ENCODE data around the gene C22orf42.
"Not testable (repeated sequence)": the region's sequence is repeated elsewhere in the genome, so short reads cannot be mapped to it uniquely, and the experiment has no call there.

C22orf42 gene

GRCh38 chr22:32185821-32186220 lies 26.7 kb upstream of the C22orf42 start:
- DNase-seq (ENCODE audit: low read depth in 4 of 4, low spot score in 1 of 4) = no peak

DNA sequence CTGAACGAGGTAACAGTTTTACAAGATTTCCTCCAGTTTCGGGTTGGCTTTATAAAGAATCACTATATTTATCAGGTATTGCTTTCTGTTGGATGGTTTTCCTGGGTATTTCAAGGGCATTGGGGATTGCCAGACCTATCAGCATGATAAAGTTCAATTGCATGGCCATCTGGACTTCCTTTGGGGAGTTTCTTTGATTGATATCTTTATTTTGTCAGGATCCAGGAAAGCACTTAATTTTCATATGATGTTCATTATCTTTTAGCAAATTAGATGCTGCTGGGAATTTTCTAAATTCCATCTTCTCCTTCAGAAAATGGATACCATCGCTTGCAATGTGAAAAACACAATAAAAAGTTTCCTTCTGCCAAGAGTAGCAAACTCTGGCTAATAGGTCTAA lies 24.5 kb upstream of the C22orf42 start:
- no peak for DNase-seq (ENCODE audit: low read depth in 4 of 4, low spot score in 1 of 4)

DNA sequence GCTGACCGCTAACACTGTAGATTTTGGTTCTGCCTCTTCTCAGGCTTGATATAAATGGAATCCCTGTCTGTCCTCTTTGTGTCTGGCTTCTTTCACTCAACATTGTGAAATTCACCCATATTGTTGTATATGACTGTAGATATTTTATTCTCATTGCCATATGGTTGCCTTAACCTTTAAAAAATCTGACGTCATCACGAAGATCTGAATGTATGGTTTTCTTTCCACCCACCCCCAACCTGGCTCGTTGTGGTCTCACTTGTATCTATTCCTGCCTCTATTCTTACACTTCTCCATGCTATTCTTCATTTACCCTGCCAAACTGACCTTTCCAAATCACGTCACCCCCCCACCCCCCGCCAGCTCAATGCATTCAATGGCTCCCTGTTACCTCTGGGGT lies 21.9 kb upstream of the C22orf42 start:
- DNase-seq (ENCODE audit: low read depth in 4 of 4, low spot score in 1 of 4) = no peak

DNA sequence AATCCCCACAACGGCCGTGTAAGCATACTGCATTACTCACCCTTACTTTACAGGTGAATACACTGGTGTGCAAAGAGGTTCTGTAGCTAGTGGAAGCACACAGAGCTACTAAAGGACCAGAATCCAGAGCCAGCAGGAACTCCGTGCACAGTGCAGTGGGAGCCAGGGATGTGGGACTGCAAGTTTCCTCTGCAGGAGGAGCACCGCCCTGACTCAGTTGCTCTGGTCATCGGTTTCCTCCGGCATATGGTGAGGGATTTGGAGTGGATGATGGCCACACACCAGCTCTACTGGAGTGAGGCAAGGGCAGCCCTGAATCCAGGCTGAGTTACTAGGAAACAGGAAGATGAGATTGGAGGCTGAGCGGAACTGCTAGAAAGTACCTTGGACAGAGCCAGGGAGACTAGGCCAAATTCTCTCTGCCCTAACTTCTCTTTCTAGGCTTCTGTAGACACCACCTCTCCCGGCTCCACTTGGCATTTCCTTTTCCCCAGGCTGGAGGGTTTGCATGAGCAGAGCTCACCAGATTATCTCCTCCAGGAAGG lies 18.2 kb upstream of the C22orf42 start:
- no peak for DNase-seq (ENCODE audit: low read depth in 4 of 4, low spot score in 1 of 4)

DNA sequence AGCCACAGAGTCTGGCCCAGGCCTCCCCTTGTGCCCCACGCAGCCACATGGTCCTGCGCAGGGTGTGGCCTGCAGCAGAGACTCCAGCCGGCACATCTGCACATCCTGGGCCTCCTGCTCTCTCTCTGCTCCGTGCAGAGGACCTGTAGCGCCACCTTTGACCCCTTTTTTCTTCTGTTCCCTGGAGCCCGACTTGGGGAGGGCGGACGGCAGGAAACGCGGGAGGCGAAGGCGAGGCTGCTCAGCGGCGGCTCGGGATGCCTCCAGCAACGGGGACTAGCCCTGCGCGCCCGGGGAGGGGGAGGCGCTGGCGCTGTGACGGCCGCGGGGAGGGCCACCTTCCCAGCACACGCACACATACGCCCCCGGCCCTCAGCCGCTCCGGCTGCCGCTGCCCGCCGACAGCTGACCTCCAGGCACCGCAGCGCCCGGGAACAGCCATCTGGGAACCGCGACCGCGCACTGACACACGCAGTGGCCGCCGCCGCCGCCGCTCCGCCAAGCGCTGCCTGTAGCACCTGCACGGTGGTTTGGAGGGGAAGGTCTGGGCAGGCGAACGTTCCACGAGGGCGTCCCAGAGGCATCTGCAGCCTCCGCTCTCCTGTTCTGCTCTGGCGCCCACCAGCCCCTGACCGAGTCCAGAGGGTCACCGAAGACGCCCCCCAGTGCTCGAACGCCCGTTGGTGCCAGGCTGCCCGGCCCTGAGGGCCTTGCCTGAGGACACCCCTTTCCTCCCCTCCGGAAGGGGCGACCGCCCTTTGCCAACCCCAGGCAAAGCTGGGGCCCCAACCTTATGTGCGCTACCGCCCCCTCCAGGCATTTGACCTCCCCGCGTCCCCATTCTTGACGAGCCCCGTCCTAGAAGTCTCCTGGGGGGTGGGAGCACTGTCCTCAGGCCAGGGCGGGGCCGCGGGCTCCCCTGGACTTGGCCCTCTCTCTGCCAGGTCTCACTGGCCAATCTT lies 16.9 kb upstream of the C22orf42 start:
- DNase-seq (ENCODE audit: low read depth in 4 of 4, low spot score in 1 of 4) = no peak

GRCh38 chr22:32175115-32175514 lies 16.0 kb upstream of the C22orf42 start:
- no peak for DNase-seq (ENCODE audit: low read depth in 4 of 4, low spot score in 1 of 4)

DNA sequence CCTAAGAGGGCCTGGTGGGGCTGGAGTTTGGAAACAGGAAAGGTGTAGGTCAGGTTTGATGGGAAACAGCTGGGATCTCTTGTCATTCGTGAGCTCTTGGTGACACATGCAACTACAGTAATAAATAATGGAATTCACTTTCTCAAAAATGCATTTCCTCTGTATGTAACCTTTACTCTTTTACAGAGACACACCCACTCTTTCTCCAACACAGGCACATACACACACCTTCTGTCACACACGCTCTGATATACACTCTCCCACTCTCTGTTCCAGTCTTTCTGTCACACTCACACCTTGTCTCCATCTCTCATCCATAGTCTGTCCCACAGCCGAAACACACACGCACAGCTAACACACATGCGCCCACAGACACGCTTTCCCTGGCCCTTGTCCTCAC lies 6.6 kb upstream of the C22orf42 start:
- no peak for DNase-seq (ENCODE audit: low read depth in 4 of 4, low spot score in 1 of 4)

GRCh38 chr22:32164075-32164860 lies 5.2 kb upstream of the C22orf42 start:
- DNase-seq (ENCODE audit: low read depth in 4 of 4, low spot score in 1 of 4) = no peak

DNA sequence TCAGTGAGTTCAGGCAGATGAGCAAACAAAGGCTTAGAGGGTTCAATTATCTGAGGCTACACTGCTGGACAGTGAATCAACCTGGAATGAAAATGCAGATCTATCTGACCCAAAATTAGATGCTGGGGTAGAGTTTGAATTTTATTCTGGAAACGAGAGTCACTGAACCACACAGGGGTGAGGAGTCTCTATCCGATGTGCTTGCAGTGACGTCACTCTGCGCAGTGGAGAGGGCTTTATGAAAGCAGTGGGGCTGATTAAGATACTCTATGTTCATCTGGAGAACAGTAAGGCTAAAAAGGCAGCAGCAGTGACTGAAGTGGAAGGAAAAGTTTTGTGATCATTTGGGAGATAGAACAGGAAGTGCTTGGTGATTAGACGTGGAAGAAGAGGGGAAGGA lies 1.3 kb upstream of the C22orf42 start:
- not testable (repeated sequence) for DNase-seq (ENCODE audit: low read depth in 4 of 4, low spot score in 1 of 4)

DNA sequence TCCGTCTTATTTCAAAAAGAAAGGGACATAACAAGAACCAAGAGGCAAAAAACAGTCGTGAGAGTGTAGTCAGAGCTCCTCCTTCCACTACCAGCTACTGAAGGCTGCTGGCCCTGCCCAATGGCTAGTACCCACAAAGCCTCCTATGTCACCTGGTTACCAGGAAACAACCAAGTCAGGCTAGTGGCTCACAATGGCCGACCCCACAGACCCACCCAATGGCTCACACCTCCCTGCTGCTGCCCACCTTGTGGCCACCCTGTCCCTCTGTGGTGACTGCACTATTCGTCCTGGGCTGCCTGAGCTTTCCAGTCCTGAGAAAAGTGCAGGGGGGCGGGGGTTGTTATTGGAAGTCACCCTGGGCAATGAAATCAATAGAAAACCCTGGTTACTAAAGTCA lies 1.5 kb downstream of the C22orf42 start:
- not testable (repeated sequence) for DNase-seq (ENCODE audit: low read depth in 4 of 4, low spot score in 1 of 4)

DNA sequence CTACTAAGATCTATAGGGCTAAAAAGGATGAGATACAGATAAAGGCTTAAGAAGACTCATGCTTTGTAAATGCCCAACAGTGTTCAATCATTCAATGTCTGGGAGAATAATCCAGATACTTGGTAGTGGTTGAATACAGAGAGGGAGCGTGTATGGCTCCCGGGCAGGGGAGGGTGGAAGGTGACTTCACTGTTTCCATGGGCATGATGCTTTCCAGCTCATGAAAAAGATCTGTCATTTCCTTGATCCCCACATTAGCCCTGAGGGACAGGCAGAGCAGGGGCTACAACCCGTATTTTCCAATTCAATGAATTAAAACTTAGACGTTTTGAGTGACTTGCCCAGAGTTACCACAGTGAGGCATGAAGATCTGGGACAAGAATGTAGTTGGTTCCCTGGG lies 4.4 kb downstream of the C22orf42 start:
- not testable (repeated sequence) for DNase-seq (ENCODE audit: low read depth in 4 of 4, low spot score in 1 of 4)

DNA sequence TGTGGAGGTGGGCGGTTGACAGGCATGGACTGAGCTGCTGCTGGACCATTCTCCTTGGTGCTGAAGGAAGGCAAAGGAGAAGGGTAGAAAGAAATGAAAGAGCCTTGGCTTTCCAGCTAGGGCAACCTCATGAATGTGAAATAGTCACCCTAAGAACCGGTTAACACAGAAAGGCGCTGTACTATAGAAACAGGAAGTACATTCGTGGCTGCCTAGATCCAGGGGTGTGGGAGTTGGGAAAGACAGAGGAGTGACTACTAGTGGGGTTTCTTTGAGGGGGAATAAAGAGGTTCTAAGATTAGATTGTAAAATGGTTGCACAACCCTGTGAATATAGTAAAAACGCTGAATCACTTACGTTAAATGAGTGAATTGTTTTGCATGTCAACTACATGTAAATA lies 7.5 kb downstream of the C22orf42 start:
- DNase-seq (ENCODE audit: low read depth in 4 of 4, low spot score in 1 of 4) = not testable (repeated sequence)

DNA sequence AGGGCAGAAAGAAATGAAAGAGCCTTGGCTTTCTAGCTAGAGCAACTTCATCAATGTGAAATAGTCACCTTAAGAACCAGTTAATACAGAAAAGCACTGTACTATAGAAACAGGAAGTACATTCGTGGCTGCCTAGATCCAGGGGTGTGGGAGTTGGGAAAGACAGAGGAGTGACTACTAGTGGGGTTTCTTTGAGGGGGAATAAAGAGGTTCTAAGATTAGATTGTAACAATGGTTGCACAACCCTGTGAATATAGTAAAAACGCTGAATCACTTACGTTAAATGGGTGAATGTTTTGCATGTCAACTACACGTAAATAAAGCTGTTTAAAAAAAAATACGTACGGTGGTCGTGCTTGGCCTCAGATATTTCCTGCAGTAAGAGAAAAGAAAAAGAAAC lies 8.5 kb downstream of the C22orf42 start:
- DNase-seq (ENCODE audit: low read depth in 4 of 4, low spot score in 1 of 4) = not testable (repeated sequence)

GRCh38 chr22:32148372-32148771 lies 10.7 kb downstream of the C22orf42 start:
- DNase-seq (ENCODE audit: low read depth in 4 of 4, low spot score in 1 of 4) = not testable (repeated sequence)

DNA sequence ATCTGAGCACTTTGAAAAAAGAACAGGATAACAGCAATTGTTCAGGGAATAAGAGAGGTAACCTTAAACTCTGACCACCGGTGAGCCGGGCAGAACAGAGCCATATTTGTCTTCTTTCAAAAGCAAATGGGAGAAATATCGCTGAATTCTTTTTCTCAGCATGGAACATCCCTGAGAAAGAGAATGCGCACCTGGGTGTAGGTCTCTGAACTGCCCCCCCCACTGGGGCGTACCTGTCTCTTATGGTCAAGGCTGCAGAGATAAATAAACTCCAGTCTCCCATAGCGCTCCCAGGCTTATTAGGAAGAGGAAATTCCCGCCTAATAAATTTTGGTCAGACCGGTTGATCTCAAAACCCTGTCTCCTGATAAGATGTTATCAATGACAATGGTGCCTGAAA lies 12.0 kb downstream of the C22orf42 start:
- DNase-seq (ENCODE audit: low read depth in 4 of 4, low spot score in 1 of 4) = not testable (repeated sequence)

GRCh38 chr22:32144496-32145274 lies 14.4 kb downstream of the C22orf42 start:
- DNase-seq (ENCODE audit: low read depth in 4 of 4, low spot score in 1 of 4) = no peak

GRCh38 chr22:32142600-32142999 lies 16.5 kb downstream of the C22orf42 start:
- no peak for DNase-seq (ENCODE audit: low read depth in 4 of 4, low spot score in 1 of 4)

DNA sequence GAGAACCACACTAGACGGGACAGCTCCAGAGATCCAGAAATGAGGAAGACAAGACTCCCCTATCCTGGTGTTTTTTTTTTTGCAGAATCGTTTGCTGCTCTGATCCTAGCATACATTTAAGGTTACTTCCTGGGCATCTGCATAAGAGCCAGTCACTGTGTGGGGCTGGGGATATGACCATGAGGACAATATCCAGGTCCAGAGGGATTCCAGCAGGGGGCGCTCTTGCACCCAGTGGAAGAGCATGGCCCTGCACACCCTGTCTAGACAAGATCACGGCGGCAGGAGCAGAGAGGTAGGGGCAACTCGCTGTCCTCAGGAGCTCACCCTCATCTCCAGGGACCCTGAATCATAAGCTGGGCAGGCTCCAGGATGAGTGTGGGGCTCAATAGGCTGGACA lies 18.4 kb downstream of the C22orf42 start:
- DNase-seq (ENCODE audit: low read depth in 4 of 4, low spot score in 1 of 4) = not testable (repeated sequence)

DNA sequence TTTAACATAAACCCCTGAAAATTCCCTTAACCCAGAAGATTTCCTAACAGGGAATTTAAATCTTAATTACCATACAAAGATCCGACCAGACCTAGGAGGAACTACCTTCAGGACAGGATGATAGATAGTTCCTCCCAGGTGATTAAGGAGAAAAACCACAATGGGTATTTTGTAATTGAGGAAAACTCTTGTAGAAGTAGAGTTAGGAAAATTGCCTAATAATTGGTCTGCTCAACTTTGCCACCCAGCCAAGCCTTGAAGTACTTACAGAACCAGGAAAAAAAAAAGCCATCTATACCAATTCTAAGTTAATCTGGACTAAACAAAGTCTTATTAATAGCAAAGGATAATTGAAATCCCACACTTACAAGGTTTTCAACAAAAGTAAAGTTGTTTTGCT lies 20.5 kb downstream of the C22orf42 start:
- not testable (repeated sequence) for DNase-seq (ENCODE audit: low read depth in 4 of 4, low spot score in 1 of 4)

- peak in 3 of 4 experiments; percentile 9 to 32 (median 32) for DNase-seq (ENCODE audit: low read depth in 4 of 4, low spot score in 1 of 4)
Observed at GRCh38 chr22:32137731-32138324, 21.3 kb downstream of the C22orf42 start.

GRCh38 chr22:32136881-32137280 lies 22.2 kb downstream of the C22orf42 start:
- not testable (repeated sequence) for DNase-seq (ENCODE audit: low read depth in 4 of 4, low spot score in 1 of 4)

All from stimulated activated CD4-positive, alpha-beta T cell treated with anti-CD3 and anti-CD28 coated beads, Interleukin-1b, Interleukin-23, amount 100 ng/mL, for 24 hours (primary cell).